ENCODE data around the gene ATXN1. TPM values are rescaled to one million over a fixed set of nuclear protein-coding genes. Genes with fewer than 3 reads are reported as not detected.

The ATXN1 gene
- polyA plus RNA-seq, 1 of the 3 experiments (the other 2 are of a cell fraction): 7.9 TPM

DNA sequence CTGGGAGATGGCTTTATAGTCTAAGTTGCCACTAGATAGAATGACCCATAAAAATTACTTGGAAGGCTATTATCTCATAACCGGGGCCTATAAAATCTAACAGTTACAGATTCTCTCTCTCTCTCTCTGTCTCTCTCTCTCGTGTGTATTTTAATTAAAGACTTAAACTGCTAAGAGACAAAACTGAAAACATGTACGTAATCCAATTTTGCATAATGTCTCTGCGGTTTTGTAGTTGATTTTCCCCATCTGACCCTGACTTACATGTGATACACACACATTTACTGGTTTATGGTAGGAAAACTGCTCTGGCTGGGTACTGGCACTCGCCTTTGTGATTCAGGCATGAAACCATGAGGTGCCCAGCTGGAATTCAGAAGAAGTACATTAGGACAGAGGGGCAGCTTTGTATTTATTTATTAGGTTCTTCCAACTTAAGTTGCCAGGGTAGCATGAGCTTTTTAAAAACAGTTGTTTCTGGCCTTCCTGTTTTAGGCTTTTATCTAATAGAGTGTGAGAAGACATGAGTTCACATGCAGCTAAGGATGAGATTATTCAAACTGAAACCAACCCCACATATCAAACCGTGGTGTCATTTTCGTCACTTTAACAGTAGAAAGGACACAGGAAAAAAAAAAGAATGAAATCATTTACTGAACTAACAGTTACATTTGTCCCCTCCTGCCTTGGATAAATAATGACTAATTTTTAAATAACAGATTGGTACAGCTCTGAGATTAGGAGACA lies 340.4 kb downstream of the ATXN1 start:
- H3K9me2 ChIP-seq: no peaks in the 10 kb centered on the region
- H3K4me2 ChIP-seq: no peak overlapping the region
- POLR2A ChIA-PET: interaction anchor here (0.7 kb wide), 1 partner anchor 37 kb away, joined by 4 read pairs; no protein-coding TSS in a partner anchor
- CTCF ChIA-PET: interaction anchor here (1.3 to 2.7 kb wide), 2 partner anchors 12 to 89 kb away, joined by 9 to 21 read pairs; no protein-coding TSS in a partner anchor
- DNase-seq: no peak
- H2AFZ ChIP-seq (ENCODE audit: low read depth): no peak overlapping the region
- H3K9me3 ChIP-seq: no peaks in the 10 kb centered on the region
- H3K4me1 ChIP-seq (ENCODE audit: control insufficient read depth in 1 of 2, insufficient read depth in 2 of 2, low read depth in 1 of 2, low read length in 1 of 2): peaks cover 0 to 10% of the 10 kb centered on the region in 2 experiments; a peak in 1 of 4 replicates
- TF ChIP-seq, protein P1, sequence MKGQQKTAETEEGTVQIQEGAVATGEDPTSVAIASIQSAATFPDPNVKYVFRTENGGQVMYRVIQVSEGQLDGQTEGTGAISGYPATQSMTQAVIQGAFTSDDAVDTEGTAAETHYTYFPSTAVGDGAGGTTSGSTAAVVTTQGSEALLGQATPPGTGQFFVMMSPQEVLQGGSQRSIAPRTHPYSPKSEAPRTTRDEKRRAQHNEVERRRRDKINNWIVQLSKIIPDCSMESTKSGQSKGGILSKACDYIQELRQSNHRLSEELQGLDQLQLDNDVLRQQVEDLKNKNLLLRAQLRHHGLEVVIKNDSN (IDR thresholded peaks at IDR 0.05; ENCODE audit: borderline replicate concordance, low read depth): no peak
- TF ChIP-seq MEF2A (IDR thresholded peaks at IDR 0.05; ENCODE audit: borderline replicate concordance, low read depth) (no peak), TAF1 (IDR thresholded peaks at IDR 0.05; ENCODE audit: borderline replicate concordance, low read depth, low read length) (no peak), MXI1 (IDR thresholded peaks at IDR 0.05; ENCODE audit: low read depth, low read length) (no peak), GATA2 (CRISPR knock-in tag; IDR thresholded peaks at IDR 0.05) (no peak), NFIC (IDR thresholded peaks at IDR 0.05; ENCODE audit: borderline replicate concordance) (no peak), FOXM1 (IDR thresholded peaks at IDR 0.05; ENCODE audit: low read depth) (no peak), EZH2phosphoT487 (IDR thresholded peaks at IDR 0.05; ENCODE audit: borderline replicate concordance, low read depth) (no peak), FOSL2 (IDR thresholded peaks at IDR 0.05; ENCODE audit: borderline replicate concordance, low read depth) (no peak), FOXJ3 (CRISPR knock-in tag; IDR thresholded peaks at IDR 0.05) (no peak), EP300 (IDR thresholded peaks at IDR 0.05; ENCODE audit: borderline replicate concordance in 1 of 2, low read depth in 1 of 2, low read length in 1 of 2) (no peak), NRF1 (IDR thresholded peaks at IDR 0.05; ENCODE audit: low read depth, low read length) (no peak), SMC3 (IDR thresholded peaks at IDR 0.05; ENCODE audit: low read depth, low read length) (no peak), SIN3A (IDR thresholded peaks at IDR 0.05; ENCODE audit: borderline replicate concordance, low read depth, low read length) (no peak)
- TF ChIP-seq, protein P2, sequence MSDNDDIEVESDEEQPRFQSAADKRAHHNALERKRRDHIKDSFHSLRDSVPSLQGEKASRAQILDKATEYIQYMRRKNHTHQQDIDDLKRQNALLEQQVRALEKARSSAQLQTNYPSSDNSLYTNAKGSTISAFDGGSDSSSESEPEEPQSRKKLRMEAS (IDR thresholded peaks at IDR 0.05; ENCODE audit: low read depth): no peak
- TF ChIP-seq, protein P3, sequence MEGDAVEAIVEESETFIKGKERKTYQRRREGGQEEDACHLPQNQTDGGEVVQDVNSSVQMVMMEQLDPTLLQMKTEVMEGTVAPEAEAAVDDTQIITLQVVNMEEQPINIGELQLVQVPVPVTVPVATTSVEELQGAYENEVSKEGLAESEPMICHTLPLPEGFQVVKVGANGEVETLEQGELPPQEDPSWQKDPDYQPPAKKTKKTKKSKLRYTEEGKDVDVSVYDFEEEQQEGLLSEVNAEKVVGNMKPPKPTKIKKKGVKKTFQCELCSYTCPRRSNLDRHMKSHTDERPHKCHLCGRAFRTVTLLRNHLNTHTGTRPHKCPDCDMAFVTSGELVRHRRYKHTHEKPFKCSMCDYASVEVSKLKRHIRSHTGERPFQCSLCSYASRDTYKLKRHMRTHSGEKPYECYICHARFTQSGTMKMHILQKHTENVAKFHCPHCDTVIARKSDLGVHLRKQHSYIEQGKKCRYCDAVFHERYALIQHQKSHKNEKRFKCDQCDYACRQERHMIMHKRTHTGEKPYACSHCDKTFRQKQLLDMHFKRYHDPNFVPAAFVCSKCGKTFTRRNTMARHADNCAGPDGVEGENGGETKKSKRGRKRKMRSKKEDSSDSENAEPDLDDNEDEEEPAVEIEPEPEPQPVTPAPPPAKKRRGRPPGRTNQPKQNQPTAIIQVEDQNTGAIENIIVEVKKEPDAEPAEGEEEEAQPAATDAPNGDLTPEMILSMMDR (IDR thresholded peaks at IDR 0.05): no peak
- H3K79me2 ChIP-seq (ENCODE audit: insufficient read depth): no peaks in the 10 kb centered on the region
- WGBS (ENCODE audit: low lambda C conversion rate): 85% methylated on average over 7 of the region's 7 CpGs
- H3K36me3 ChIP-seq (replicated peaks in 1 of 2; ENCODE audit: control insufficient read depth in 1 of 2, insufficient read depth in 2 of 2, low read length in 1 of 2): no peaks in the 10 kb centered on the region
- no peaks in the 10 kb centered on the region for H3F3A ChIP-seq (replicated peaks; ENCODE audit: insufficient read depth)
- H3K9ac ChIP-seq: no peak overlapping the region
- H4K20me1 ChIP-seq (ENCODE audit: insufficient read depth): no peaks in the 10 kb centered on the region
- H3K4me3 ChIP-seq (ENCODE audit: low read depth in 2 of 2, low read length in 1 of 2): no peak overlapping the region
- H3K27ac ChIP-seq (ENCODE audit: low read depth in 2 of 2, low read length in 1 of 2): 0 out of 4 replicates have a peak overlapping the region, but pooled peaks of 1 of the 2 experiments have one; percentile 14
- no peaks in the 10 kb centered on the region for H3K27me3 ChIP-seq (ENCODE audit: insufficient read depth)

Measured in SK-N-SH (cell line).